Adrenal gland (tissue), 12 donors: ENCODE measurements around the gene CSH1. TPM values are rescaled to one million over a fixed set of nuclear protein-coding genes. Genes with fewer than 3 reads are reported as not detected.
"Not testable (repeated sequence)": the region's sequence is repeated elsewhere in the genome, so short reads cannot be mapped to it uniquely, and the experiment has no call there.

ENCODE experiments used
- DNase-seq, 7 donors: peaks; one replicate each; pipeline ENCODE4 v3.0.0-alpha.2; 2019 to 2020
- H3K27ac ChIP-seq, 5 donors: fragments of 200-600 bp; sonication (generic) in 4 of 5; 1 replicate in 3 of 5; 2 replicates in 2 of 5; pipeline versions ENCODE4 v1.5.1 to v1.8.0; 2016 to 2020; ENCODE audit warnings: mild to moderate bottlenecking in 1 of 5
- H3K27me3 ChIP-seq: fragments of 200-600 bp; 2 replicates; pipeline ENCODE4 v1.8.0; 2021
- H3K36me3 ChIP-seq, 2 donors: fragments of 200-600 bp; replicated peaks in 1 of 2; 1 replicate in 1 of 2; 2 replicates in 1 of 2; pipeline versions ENCODE4 v1.5.1 to v1.8.0; 2018 to 2022
- H3K4me1 ChIP-seq, 2 donors: fragments of 200-600 bp; replicated peaks in 1 of 2; 1 replicate in 1 of 2; 2 replicates in 1 of 2; pipeline versions ENCODE4 v1.5.1 to v1.8.0; 2018 to 2021
- H3K4me3 ChIP-seq, 4 donors: fragments of 200-600 bp; sonication (generic) in 3 of 4; one replicate each; pipeline ENCODE4 v1.5.1; 2016 to 2018
- H3K9me3 ChIP-seq, 3 donors: fragments of 200-600 bp; sonication (generic) in 1 of 3; replicated peaks in 1 of 3; 1 replicate in 2 of 3; 2 replicates in 1 of 3; pipeline versions ENCODE4 v1.5.1 to v1.8.0; 2016 to 2021
- CTCF ChIP-seq, 6 experiments: fragments of 450-650 bp in 4 of 6; fragments of 200-600 bp in 2 of 6; sonication (generic) in 1 of 6; IDR thresholded peaks; 1 replicate in 5 of 6; 2 replicates in 1 of 6; pipeline versions ENCODE4 v1.5.1 to v1.8.0; 2016 to 2021; ENCODE audit warnings: antibody characterized with exemption in 6 of 6, mild to moderate bottlenecking in 2 of 6, moderate library complexity in 1 of 6
- POLR2A ChIP-seq, 2 donors: fragments of 450-650 bp; IDR thresholded peaks; one replicate each; pipeline ENCODE4 v1.6.1; 2017; ENCODE audit warnings: antibody characterized with exemption in 2 of 2, mild to moderate bottlenecking in 2 of 2, moderate library complexity in 1 of 2
- WGBS, 4 donors: extraction: QIAGEN DNeasy Blood & Tissue Kit in 2 of 4; methylation state at CpG; one replicate each; pipeline versions ENCODE4 v1.1.5 to v1.1.7; 2013 to 2017; 5-methylcytosine and 5-hydroxymethylcytosine counted together
- intact Hi-C, 2 donors: fragments of 100-400 bp; cut with DNase I; formaldehyde crosslinking; loops; one replicate each; pipeline versions ENCODE4 v1.14.1 to v1.15.0; 2022 to 2023
- polyA plus RNA-seq, 3 donors: library from polyadenylated mRNA; stranded (reverse); fragments of 200-250 nt in 2 of 3; fragments of 350-450 nt in 1 of 3; fragmentation: Illumina TruSeq in 1 of 3; extraction: RNeasy Lipid Tissue Mini Kit (QIAGEN cat#74804) in 1 of 3; gene quantifications; one replicate each; pipeline ENCODE4 v1.2.3, GENCODE V29; 2013 to 2014
- total RNA-seq, 9 donors: library from RNA; depleted of rRNA in 4 of 9; stranded (reverse); fragments of >200 nt in 4 of 9; fragments of 120-200 nt in 1 of 9; fragmentation: NEBNext Ultra II Directional in 1 of 9; extraction: Animal tissue kit (Norgen Biotek cat#: 25700) in 1 of 9; gene quantifications; one replicate each; pipeline versions ENCODE4 v1.1.0 to v1.2.4, GENCODE V29; 2013 to 2023
- donor health status: healthy with polysubstance abuse.
- donor health status: Bipolar disorder and iron deficiency.
- donor health status: DM: yes; HTN: yes; CAD: no.
- donor health status: DM: no; HTN: no; CAD: no.
- donor health status: DM: no; HTN: no; CAD: no.
- donor health status: DM: yes; HTN: yes; CAD: no.

Gene CSH1
- total and polyA plus RNA-seq, 12 donors = 1.4 TPM; not detected in 11

- intact Hi-C loops = no loop called here
- no peak for DNase-seq
- Histone ChIP-seq H3K4me1 (no peaks in the 10 kb centered on the region), H3K36me3 (no peaks in the 10 kb centered on the region), H3K9me3 (no peaks in the 10 kb centered on the region), H3K27me3 (no peaks in the 10 kb centered on the region), H3K27ac (no peak overlapping the region), H3K4me3 (no peak overlapping the region)
- no peak for TF ChIP-seq CTCF (IDR thresholded peaks at IDR 0.05)
- no peak for TF ChIP-seq POLR2A (IDR thresholded peaks at IDR 0.05)
- 85 to 92% (median 88%) methylated on average over 4 to 12 of the region's 12 CpGs for WGBS, 4 donors
Observed at GRCh38 chr17:63880706-63881105, 15.7 kb downstream of the CSH1 start.

GRCh38 chr17:63878413-63878812, 18.0 kb downstream of the CSH1 start:
- WGBS, 4 donors = 82 to 92% (median 90%) methylated on average over 6 to 9 of the region's 9 CpGs
- H3K9me3 ChIP-seq, DNase-seq, H3K27ac ChIP-seq, H3K27me3 ChIP-seq, H3K4me3 ChIP-seq, H3K36me3 ChIP-seq, H3K4me1 ChIP-seq, intact Hi-C loops: not testable (repeated sequence)

GRCh38 chr17:63874693-63875092, 21.7 kb downstream of the CSH1 start:
- H3K36me3 ChIP-seq, H3K27me3 ChIP-seq, intact Hi-C loops, H3K4me1 ChIP-seq, H3K9me3 ChIP-seq, H3K27ac ChIP-seq, H3K4me3 ChIP-seq, DNase-seq: not testable (repeated sequence)
- 50 to 82% (median 75%) methylated on average over 6 of the region's 6 CpGs for WGBS, 4 donors

DNA sequence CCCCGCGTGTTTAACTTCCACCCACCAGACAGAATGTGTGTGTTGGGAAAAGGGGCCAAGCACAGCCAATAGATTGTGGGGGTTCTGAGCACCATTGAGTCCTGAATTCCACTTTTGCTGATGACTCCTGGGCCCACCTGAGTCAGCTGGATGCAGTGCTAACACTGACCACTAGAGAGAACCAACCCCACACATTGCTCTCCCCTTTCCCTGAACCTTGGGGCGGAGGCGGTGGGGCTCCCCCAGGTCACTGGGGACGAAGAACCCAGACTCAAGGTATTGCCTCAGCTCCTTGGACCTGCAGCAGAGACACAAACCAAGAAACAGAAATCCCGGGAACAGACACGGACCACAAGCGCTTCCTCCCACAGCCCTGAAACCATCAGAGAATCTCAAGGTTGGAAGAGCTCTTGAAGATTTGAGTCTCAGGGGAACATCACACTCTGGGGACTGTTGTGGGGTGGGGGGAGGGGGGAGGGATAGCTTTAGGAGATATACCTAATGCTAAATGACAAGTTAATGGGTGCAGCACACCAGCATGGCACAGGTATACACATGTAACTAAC, 22.2 kb downstream of the CSH1 start:
- 66 to 90% (median 77%) methylated on average over 3 to 6 of the region's 8 CpGs for WGBS, 4 donors
- H3K9me3 ChIP-seq, H3K27ac ChIP-seq, H3K4me1 ChIP-seq, intact Hi-C loops, H3K4me3 ChIP-seq, DNase-seq, H3K36me3 ChIP-seq, H3K27me3 ChIP-seq: not testable (repeated sequence)

DNA sequence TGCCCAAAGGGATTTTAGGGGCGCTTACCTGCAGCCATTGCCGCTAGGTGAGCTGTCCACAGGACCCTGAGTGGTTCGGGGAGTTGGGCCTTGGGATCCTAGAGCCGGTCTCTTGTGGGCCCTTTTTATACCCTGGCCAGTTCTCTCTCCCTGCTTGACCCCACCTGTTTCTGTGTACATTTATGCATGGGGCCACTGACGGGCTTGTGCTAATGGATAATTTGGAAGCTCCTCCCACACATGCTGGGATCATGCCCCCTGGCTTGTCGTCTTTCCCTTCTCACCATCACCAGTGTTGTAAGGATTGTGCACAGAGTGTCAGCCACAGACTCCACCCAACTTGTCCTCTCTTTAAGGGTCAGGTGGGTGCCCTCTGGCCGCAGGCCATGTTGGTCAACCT, 22.8 kb downstream of the CSH1 start, which contains the start of gene CSH2:
CSH2 (minus strand) TSS at position 101 of the 400 bp plus-strand sequence; CDS start at position 38, 63 bp downstream.
- H3K36me3 ChIP-seq, H3K27me3 ChIP-seq, H3K4me3 ChIP-seq, H3K9me3 ChIP-seq, DNase-seq, H3K27ac ChIP-seq, intact Hi-C loops, H3K4me1 ChIP-seq: not testable (repeated sequence)
- WGBS, 4 donors = 83 to 88% methylated on average over 5 to 7 of the region's 7 CpGs; no CpG with 5 or more reads in 2 of the 4 donors

DNA sequence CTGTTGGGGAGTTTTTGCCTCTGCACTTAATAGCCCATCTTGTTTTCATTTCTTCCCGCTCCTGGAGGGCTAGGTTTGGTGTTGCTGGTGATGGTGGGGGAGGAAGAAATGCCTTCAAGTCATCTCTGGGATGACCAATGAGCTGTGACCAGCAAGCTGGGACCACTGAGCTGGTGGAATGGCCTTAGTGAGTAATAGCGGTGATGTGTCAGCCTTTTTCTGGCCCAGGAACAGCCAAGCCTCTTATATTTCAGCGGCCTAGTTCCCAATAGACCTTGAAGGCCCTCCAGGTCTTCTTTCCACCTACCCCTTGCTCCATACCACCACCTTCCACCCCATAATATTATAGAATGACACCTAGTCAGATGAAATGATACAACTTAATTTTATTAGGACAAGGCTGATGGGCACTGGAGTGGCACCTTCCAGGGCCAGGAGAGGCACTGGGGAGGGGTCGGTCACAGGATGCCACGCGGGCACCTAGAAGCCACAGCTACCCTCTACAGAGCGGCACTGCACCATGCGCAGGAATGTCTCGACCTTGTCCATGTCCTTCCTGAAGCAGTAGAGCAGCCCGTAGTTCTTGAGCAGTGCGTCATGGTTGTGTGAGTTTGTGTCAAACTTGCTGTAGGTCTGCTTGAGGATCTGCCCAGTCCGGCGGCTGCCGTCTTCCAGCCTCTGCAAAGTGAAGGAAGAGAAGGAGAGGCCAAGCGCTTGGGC, 24.6 kb downstream of the CSH1 start:
- H3K27me3 ChIP-seq, H3K27ac ChIP-seq, H3K36me3 ChIP-seq, DNase-seq, intact Hi-C loops, H3K4me1 ChIP-seq, H3K4me3 ChIP-seq, H3K9me3 ChIP-seq: not testable (repeated sequence)
- 91 to 98% (median 94%) methylated on average over 4 to 15 of the region's 15 CpGs for WGBS, 4 donors

DNA sequence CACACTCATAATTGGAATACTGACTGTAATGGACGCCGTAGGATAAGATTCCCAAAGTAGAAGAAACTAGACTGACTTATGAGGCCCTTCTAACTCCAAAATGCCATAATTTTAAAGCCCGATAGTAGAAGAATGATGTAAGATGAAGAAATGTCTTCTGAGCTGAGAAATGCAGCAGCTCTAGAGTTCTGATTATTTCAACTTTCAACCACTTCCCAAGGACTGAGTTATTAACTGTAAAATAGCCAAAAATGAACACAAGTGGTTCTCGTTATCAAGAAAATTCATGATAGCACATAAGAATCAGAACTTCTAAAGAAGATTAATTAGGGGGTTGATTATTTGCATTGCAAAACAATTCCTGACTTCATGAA, 26.1 kb downstream of the CSH1 start:
- H3K4me1 ChIP-seq, H3K9me3 ChIP-seq, H3K36me3 ChIP-seq, DNase-seq, H3K4me3 ChIP-seq, intact Hi-C loops, H3K27me3 ChIP-seq, H3K27ac ChIP-seq: not testable (repeated sequence)
- 79 to 92% (median 86%) methylated on average over 4 of the region's 4 CpGs for WGBS, 4 donors

DNA sequence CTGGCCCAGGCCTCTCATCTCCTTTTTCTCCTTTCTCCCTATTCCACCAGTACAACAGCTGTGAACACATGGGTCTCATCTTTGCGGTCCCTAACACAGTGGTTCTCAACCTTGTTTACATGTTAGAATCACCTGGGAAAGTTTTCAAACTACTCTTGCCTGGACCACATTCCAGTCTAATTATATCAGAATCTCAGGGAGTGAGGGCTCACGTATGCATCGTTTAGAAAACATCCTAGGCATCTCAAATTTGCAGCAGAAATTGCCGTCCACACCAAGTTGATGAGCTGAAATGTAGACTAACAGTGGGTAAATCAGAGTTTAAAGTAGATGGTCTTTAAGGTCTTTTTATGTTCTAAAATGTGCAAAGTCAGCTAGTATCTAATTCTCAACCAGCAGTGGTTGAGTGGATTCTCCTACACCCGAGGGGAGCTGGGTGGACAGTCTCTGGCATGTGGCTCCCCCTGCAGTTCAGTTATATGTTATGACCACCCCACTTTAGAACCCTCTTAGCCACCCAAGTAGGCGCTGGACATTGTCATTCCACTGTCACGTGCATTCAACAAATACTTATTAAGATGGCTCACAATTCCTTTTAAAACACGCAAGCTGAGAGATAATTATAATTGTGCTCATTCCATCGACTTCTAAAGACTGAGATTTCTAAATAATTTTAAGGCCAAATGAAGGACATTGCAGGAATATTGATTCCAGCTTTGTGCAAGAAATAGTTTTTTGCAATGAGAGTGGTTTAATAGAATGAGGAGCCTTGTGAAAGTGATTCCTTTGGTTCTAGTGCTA, 26.7 kb downstream of the CSH1 start:
- intact Hi-C loops, H3K4me3 ChIP-seq, H3K9me3 ChIP-seq, DNase-seq, H3K27ac ChIP-seq, H3K27me3 ChIP-seq, H3K36me3 ChIP-seq, H3K4me1 ChIP-seq: not testable (repeated sequence)
- 70 to 81% (median 76%) methylated on average over 9 of the region's 9 CpGs for WGBS, 4 donors

GRCh38 chr17:63866625-63867024, 29.7 kb downstream of the CSH1 start:
- H3K27me3 ChIP-seq, H3K4me1 ChIP-seq, H3K9me3 ChIP-seq, intact Hi-C loops, DNase-seq, H3K36me3 ChIP-seq, H3K27ac ChIP-seq, H3K4me3 ChIP-seq: not testable (repeated sequence)
- WGBS, 4 donors = 58 to 79% (median 73%) methylated on average over 2 to 7 of the region's 7 CpGs
